Right lung (tissue), 5 donors: ENCODE results near the gene TAOK3. TPM values are rescaled to one million over a fixed set of nuclear protein-coding genes. Genes with fewer than 3 reads are reported as not detected.

Experiments used
- DNase-seq, 2 donors: peaks; one replicate each; pipeline ENCODE4 v3.0.0-alpha.2; 2013
- polyA plus RNA-seq, 5 donors: library from polyadenylated mRNA; unstranded; fragments of 120-200 nt; gene quantifications; one replicate each; pipeline versions ENCODE4 v1.2.1 to v1.2.3, GENCODE V29; 2013; ENCODE audit warnings: inconsistent platforms in 1 of 5, low replicate concordance in 1 of 5; ENCODE audit not compliant: insufficient read length in 5 of 5, insufficient read depth in 1 of 5

TAOK3 gene
- polyA plus RNA-seq, 5 donors, result 40.9 to 63.3 (median 46.4) TPM

GRCh38 chr12:118213452-118213851 lies 159.3 kb downstream of the TAOK3 start:
- no peak for DNase-seq

DNA sequence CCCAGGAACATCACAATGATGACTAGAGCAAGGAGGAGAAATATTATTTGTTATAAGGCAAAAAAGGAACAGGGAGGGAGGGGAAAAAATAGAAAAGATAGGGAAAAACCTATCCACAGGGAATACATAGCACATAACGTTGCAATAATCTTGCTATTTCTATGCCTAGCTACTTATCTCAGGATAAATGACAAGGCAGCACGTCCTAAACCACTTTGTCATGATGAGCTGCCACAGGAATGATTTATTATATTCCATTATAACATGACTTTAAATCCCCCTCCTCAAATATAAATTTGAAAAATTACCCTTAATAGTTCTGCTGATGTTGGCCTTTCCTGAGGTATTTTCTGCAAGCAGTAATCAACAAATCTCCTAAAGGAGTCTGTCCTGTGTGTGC lies 160.1 kb downstream of the TAOK3 start:
- no peak for DNase-seq

GRCh38 chr12:118206107-118206412 lies 166.6 kb downstream of the TAOK3 start:
- DNase-seq, result no peak

DNA sequence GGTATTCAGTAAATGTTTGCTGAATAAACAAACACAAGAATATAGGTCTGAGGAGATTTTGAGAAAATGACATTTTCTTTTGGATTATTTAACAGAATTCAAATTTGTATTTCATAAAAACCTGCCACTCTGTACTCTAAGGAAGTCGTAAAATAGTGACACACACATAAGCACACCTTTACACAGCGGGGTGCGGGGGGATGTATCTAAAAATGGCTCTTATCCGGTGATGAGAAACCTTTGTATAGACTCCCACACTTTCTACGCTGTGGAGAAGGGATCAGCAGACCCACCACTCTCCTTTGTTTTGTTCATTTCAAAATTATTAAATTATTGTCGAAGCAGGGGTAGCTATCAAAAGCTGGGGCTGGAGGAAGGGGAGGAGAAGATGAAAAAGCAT lies 178.7 kb downstream of the TAOK3 start:
- DNase-seq, result no peak

DNA sequence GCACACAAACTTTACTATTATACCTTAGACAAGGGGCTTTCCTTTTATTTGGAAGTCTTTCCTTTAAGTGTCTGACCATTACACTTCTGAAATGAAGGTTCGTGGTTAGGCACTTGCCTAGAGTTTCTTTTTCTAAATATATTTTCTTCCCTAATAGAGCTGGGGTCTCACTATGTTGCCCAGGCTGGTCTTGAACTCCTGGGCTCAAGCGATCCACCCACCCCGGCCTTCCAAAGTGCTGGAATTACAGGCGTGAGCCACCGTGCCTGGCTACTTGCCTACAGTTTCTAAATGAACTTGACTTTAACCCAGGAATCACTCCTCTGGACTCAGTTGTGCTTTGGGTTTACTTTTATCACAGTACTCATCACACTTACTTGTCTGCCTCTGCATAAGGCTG lies 179.2 kb downstream of the TAOK3 start:
- no peak for DNase-seq

DNA sequence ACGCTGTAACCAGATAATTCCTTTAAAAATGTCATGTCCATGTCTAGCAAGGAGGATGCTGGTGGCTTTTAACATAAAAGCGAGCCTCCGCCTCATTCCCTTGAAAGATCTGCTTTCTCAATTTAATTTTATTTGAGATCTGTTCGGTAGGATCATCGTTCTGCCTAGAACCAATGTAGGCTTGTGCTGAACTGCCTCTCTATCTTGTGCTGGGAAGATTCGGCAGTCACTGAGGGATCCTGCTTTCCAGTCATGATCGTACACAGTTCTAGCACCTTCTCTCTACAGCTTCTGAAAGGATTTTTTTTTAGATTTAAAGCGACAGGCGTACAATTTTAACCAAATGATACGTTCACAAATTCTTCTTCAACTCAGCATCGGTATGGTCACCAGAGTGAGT lies 182.4 kb downstream of the TAOK3 start:
- DNase-seq, result peak in 1 of 2 donors; percentile 14

DNA sequence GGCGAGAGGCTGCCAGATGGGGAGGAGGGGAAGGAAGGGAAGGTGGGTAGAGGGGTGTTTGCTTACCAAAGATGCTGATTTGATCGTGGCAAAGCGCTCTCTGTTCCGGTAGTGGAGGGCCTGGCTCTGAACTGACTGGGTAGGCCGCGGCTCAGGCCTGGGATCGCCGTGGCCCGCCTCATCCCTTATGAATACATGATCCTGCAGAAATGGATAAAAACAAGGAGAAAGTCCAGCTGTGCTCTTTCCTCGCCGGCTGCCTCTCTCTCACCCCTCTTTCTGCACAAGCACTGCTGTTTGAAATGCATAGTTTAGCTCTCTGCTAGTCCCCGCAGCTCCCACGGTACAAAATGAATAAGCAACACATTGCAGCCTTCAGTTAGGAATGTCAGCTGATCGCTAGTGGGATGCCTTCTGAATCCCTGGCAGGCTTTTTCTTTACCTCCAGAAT lies 182.9 kb downstream of the TAOK3 start:
- DNase-seq, result peak; percentile 56 to 60

DNA sequence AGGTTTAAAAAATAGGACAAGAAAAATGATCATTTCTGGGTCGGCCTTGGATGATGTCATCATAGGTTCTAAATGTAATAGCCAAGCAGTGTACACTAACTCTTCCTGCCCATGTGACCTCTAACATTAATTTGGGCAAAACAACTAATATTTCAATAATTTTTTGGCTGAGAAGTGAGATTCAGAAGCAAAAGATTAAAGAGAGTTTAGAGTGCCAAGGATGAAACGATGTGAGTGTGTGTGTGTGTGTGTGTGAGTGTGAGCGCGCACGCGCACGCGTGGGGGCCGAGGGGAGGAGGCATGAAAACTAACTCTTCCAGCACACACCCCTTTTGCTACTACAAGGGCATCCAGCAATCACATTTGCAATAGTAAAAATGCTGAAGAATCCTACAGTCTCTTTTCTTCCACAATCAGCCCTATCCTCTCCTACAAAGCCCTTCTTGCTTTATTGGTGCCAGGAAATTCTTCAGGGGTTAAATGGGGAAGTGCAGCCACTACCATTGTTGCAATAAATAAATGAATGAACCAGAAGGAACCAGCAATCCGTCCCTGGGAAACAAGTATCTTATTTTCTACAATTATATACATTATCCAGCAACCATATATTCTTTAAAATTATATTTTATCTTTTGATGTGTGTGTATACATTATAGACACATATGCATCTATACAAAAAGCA lies 183.9 kb downstream of the TAOK3 start:
- DNase-seq, result peak; percentile 67 to 72

- no peak for DNase-seq
These were observed 184.8 kb downstream of the TAOK3 start for GRCh38 chr12:118187751-118188435.

GRCh38 chr12:118185602-118186397 lies 186.9 kb downstream of the TAOK3 start:
- no peak for DNase-seq

- no peak for DNase-seq
These were observed 189.0 kb downstream of the TAOK3 start for GRCh38 chr12:118183711-118184110.

GRCh38 chr12:118183155-118183554 lies 189.6 kb downstream of the TAOK3 start:
- DNase-seq, result no peak

DNA sequence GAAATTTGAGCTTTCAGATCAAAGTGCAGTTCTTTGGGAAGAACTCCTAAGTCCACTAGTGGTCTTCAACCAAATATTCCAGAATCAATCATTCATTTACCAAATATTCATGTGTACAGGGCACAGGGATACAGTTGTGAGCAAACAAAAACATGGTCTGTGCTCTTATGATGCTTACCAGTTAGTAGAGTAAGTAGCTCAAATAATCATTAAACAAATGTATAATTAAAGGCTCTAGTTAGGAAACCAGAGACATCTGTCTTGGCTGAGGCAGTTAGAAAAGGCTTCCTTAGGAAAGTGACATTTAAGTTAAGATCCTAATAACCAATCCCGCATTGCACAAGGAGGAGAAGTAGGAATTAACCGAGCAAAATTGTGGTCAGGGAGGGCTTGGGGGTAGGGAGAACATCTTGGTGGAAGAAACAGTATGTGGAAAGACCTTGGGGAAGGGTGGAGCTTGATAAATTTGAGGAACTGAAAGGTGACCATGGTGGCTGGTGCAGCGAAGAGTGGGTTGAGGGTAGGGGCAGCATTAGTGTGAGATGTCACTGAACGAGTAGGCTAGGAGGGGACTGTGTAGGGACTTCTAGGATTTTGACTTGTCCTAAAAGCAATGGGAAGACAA lies 196.8 kb downstream of the TAOK3 start:
- no peak for DNase-seq

GRCh38 chr12:118166946-118167345 lies 205.8 kb downstream of the TAOK3 start:
- no peak for DNase-seq

DNA sequence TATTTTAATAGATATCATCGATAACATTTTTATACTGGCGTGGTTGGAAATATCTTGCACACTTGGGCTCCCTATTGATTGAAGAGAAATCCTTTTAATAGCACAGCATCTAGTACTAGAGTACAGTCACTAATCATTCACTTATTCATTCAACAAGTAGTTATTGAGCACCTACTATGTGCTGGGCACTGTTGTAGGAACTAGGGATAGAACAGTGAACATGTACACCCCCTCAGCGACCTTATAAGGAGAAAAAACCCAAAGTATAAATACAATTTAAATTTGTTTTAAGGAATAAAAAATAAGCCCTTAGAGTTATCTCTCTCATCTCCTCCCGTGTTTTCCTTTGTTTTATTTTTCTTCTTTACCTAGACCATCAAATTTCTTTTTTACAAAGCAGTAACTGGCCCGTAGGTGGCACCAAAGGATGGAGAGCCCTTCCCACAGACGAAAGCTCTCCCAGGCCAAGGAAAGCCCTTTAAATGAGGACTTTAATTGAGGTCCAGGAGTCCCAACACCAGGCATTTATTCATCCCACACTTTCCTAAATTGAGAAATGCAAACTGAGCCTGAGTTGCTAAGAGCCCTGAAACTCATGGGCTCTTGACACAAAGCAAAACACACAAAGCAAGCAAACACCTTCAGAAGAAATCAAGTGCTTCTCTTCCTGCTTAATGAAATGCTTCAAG lies 207.8 kb downstream of the TAOK3 start:
- DNase-seq, result peak in 1 of 2 donors; percentile 15

DNA sequence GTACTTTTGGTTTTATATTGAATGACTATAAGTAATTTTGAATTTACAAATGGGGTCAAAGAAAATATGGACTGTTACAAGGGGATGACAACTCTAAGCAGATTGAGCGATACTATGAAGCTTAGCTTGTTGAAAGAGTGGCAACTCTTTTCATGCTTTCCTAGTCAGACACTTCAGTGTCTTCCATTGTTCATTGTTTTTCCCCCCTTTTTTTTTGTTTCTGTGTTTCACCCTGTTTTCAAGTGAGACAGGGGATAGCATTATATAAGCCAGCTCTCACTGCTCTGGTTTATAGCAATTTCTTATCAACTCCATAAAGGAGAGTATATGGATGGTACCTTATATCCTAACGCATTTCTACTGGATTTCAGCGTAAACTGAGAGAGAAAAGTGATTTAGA lies 212.2 kb downstream of the TAOK3 start:
- DNase-seq, result no peak

- no peak for DNase-seq
These were observed 221.0 kb downstream of the TAOK3 start for GRCh38 chr12:118151755-118152154.

- no peak for DNase-seq
These were observed 222.1 kb downstream of the TAOK3 start for GRCh38 chr12:118150625-118151024.

DNA sequence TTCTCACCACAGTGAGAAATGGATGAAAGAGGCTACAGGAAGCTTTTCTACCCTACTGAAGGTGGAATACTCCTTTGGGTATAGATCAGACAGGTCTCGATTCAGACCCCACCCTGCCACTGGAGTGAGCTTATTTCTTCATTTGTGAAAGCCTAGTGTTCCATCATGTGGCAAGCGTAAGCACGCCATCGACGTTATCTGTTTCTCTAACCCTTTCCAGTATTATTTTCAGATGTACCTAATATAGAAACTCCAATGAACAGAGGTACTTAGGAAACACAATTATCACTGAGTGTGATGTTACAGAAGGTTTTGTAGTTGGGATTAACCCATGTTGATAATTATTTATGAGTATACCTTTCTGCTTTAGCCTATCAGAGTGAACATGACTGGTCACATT lies 224.4 kb downstream of the TAOK3 start:
- no peak for DNase-seq

GRCh38 chr12:118145798-118146156 lies 226.9 kb downstream of the TAOK3 start:
- no peak for DNase-seq

GRCh38 chr12:118145113-118145797 lies 227.5 kb downstream of the TAOK3 start:
- DNase-seq, result no peak
